Activated CD8-positive, alpha-beta memory T cell treated with anti-CD3 and anti-CD28 coated beads, Interleukin-2, amount 50 U/mL, for 1 hour (primary cell): ENCODE data around the gene TSPAN18.
A peak's percentile ranks its signal among the peaks of the same experiment; 100 is the strongest.

Experiments
- DNase-seq: peaks from one replicate; pipeline ENCODE4 v3.0.0-alpha.2; 2020; ENCODE audit errors: extremely low read depth

Gene TSPAN18

GRCh38 chr11:44886790-44887140, 160.0 kb downstream of the TSPAN18 start:
- no peak for DNase-seq

DNA sequence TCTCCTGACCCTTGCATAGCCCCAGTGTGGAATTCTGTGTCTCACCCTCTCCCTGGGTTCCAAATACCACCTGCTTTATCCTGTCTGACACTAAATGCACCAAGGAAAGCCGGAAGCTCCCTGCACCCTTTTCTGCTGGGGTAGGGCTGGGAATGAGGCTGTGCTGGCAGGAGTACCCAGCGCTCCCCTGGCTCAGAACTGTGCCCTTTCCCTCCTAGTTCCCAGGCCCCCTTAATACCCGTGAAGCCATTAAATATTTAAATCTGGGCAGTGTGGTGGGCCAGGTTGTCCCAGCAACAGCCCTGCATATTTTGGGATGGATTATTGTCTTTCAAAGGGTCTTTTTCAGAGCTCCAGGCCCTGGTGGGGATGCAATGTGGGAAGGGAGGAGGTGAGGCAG, 160.9 kb downstream of the TSPAN18 start:
- DNase-seq: no peak

GRCh38 chr11:44889266-44889665, 162.5 kb downstream of the TSPAN18 start:
- DNase-seq: no peak

- no peak for DNase-seq
Observed at GRCh38 chr11:44892843-44893242, 166.1 kb downstream of the TSPAN18 start.

DNA sequence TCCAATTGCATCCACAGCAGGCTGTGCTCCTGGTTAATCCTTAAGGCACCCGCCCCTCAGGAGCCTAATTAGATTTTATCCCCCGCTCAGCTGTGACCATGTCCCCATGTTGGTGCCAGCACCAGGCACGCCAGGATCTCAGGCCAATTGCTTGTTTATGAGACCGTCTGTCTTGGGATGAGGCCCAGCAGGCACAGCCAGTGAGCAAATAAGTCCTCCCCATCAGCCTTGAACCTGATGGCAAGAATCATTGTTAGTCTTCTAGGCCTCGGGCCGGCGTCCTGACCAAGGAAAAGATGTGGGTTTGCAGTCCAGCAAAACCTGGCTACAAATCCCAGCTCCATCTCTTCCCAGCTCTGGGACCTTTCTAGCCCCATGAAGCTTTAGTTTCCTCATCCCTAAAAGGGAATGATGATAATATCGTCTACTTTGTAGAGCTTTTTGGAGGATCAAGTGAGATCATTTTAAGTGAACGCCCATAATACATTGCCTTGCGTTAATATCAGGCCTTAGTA, 166.6 kb downstream of the TSPAN18 start:
- DNase-seq: no peak

DNA sequence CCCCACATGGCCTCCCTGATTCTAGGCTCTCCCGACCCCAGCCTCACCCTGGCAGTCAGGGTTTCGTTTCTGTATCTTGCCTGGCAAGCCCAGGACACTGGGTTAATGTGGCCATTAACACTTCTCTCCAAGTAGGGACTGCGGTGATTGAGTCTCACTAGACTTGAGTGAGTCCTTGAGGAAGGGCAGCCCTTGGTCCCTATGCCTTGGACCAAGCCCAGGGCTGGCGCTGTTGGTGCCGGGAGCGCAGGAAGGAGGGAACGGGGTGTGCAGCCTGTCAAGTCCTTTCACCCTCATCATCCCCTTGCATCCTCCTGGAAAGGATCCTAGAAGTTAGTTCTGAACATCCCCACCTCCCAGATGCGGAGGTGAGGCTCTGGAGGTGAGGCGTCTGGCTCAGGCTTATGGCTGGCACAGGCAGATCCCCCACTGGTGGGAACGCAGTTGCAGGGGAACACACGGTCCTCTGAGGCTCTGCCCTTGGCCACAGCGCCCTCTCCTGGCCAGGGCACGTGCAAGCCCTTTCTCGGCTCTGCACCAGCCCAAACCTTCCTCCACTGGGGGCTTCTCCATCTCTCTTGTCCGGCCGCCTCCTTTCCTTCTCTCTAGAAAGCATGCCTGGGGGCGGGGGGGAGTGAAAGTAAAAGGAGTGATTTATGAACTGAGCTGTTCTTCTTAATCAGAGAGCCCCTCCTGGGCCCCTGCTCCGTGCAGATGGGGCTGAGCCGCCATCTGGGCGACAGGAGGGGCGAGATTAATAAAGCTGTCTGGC, 167.3 kb downstream of the TSPAN18 start:
- no peak for DNase-seq

DNA sequence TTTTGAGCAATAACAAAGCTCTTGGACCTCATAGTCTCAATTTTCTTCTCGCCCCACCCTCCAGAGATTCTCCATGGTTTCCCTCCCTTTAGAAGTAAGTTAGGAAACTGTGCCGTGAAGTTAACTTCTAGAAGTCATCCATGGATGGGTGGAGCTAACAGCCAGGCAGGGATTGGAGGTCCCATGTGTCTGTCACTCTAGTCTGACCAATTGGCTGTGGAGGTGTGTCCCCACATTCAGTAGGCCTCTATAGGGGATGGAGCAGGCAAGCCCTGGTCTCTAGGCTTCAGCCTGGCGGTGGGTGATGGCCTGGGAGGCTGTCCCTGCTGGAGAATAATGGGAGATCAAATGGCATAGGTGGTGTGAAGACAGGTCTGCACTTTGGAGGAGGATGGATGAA, 173.2 kb downstream of the TSPAN18 start:
- no peak for DNase-seq

DNA sequence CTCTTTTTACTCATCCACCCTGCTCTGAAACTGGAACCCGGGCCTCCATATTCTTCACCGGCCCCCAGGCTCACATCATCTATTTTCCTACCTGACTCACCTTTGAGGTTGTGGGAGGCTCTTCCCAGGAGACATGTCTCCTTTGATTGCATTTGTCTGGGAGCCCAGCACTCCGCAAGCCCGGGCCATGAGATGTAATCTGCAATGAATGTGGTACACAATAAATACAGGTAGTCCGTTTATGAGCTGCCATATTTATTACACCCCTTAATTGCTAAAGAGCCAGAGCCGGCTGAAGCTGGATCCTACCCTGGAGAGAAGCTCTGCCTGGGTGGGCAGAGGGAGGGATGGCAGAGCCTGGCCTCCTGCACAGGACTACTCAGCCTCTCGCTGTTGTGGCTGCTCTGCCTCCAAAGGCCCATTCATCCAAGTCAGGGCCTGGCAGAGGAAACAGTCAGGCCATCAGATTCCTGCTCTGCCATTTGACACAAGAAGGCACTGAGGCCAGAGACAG, 174.4 kb downstream of the TSPAN18 start:
- DNase-seq: no peak

DNA sequence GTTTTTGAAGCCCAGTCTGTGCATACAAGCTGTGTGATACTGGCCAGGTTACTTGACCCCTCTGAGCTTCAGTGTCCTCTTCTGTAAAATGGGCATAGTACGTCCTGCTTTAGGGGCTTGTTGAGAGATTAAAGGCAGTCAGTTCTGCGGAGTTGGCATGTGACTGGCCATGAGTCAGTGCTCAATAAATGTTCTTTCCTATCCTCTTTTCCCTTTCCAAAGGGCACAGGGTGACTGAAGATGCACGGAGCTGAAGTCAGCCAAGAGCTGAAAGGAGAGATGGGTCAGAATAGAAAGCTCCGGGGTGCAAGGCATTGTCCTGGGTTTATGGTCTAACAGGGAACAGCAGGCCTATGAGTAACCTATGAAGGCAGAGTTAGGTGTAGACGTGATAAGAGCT, 175.0 kb downstream of the TSPAN18 start:
- DNase-seq: no peak

- no peak for DNase-seq
Observed at GRCh38 chr11:44903035-44903434, 176.3 kb downstream of the TSPAN18 start.

GRCh38 chr11:44903518-44903917, 176.8 kb downstream of the TSPAN18 start:
- no peak for DNase-seq

DNA sequence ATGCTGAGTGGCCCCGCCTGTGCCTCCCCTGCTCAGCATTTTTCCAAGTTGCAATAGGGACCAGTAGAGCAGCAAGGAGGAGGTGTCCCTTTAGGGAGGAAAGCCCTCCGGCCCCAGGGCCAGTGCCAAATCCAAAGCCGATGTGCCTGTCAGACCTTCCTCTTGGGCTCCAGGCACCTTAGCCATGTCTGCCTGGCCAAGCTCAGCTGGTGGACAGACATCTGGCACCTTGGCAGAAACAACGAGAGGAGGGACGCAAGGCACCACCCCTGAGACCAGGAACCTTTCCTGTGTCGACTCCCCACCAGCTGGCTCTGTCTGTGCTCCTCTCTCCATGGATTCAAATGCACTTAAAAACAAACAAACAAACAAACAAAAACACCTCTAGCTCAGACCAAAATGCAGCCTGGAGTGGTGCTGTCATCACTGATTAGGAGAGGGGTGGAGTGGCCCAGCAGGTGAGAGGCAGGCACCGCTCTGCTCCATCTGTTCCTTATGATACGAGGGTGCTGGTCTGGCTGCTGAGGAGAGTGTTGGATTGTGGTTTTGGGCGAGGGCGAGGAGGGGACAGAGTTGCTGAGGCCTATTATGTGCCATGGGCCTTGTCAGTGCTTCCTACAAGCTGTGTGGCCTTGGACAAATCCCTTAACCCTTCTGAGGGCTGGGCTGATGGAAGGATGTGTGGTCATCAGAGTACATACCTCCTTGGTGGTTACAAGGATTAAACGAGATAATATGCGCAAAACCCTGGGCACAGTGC, 177.7 kb downstream of the TSPAN18 start:
- DNase-seq: no peak

- no peak for DNase-seq
Observed at GRCh38 chr11:44905131-44905866, 178.5 kb downstream of the TSPAN18 start.

- DNase-seq: no peak
Observed at GRCh38 chr11:44906649-44907048, 179.9 kb downstream of the TSPAN18 start.

DNA sequence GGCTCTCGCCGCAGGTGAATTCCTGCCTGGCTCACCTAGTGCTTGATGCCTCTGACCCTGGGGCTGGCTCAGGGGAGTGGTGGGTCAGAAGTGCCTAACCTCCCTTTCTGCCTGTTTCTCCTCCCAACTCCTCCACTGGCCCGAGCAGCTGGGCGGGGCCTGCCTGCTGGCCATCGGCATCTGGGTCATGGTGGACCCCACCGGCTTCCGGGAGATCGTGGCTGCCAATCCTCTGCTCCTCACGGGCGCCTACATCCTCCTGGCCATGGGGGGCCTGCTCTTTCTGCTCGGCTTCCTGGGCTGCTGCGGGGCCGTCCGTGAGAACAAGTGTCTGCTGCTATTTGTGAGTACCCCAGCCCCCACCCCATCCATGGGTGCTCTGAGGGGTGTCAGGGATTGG, 182.8 kb downstream of the TSPAN18 start:
- DNase-seq: no peak

DNA sequence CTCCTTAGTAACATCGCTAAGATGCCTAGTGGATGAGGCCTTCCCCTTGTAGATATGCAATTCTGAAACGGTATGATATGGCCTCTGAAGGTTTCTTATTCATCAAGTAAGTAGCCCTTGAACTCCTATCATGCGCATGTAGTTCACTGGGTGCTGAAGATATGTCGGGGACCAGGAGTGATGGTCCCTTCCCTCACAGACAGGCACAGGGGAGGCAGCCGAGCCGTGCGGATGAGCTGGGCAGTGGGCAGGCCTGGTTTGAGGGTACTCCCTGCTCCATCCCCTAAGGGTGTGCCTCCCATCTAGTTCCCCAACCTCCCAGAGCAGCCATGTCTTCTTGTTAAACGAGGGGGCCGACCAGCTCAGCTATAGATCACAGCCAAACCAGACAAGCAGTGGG, 183.8 kb downstream of the TSPAN18 start:
- no peak for DNase-seq

- peak; percentile 63 for DNase-seq
Observed at GRCh38 chr11:44911029-44911814, 184.5 kb downstream of the TSPAN18 start.

DNA sequence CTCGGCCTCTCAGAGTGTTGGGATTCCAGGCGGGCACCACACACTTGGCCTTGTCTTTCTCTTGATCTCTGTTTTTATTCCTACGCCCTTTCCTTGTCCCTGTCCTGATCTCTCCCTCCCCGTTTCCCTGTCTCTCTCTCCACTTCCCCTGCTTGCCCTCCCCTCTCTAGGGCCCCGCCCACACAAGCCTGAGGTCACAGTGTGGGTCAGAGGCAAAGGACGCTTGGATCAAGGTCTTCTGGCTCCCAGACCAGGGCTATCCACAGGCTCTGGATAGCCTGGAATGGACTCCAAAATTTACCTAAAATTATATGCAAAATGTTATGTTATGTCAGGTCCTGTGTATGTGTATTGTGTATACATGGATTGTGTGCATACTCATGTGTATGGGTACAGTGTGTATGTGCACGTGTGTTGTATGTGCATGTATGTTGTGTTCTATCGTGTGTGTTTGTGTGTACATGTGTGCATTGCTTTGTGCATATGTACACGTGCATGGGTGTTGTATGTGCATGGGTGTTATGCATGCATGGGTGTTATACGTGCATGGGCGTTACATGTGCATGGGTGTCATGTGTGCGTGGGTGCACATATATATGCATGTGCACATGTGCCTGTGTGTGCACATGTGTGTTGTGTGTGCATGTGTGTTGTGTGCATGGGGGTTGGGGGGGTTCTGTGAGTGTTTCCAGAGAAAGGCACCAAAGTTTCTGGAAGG, 185.7 kb downstream of the TSPAN18 start:
- no peak for DNase-seq

DNA sequence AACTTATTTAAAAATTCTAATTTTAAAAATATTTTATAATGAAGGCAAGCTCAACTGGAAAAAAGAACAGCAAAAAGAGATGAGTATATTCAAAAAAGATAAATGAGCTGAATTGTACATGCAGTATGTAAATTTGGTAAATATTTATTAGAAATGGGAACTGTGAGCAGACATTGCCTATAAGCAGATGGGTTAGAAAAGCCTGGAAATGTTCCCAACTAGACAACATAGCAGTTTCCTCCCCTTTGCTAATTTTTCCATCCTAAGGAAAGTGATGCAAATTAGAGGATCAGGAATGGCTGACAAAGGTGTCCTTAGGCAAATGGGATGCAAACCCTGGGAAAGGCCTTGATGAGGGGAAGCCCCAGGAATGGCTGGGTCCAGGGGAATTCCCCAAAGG, 186.7 kb downstream of the TSPAN18 start:
- no peak for DNase-seq

GRCh38 chr11:44914105-44914504, 187.3 kb downstream of the TSPAN18 start:
- no peak for DNase-seq

- DNase-seq: no peak
Observed at GRCh38 chr11:44915004-44915403, 188.2 kb downstream of the TSPAN18 start.
